OCI-LY1 (cell line): ENCODE measurements around the gene AADAT.

ENCODE experiments used
- EZH2 ChIP-seq: fragments of 200-600 bp; sonication (generic), shearing (Covaris generic); IDR thresholded peaks from 2 replicates; pipeline ENCODE4 v1.8.0; 2017; ENCODE audit warnings: borderline replicate concordance, mixed run types, mild to moderate bottlenecking, antibody characterized with exemption, low read length, moderate library complexity, mixed read lengths
- TF ChIP-seq, protein P1 (sequence below): fragments of 200-600 bp; sonication (generic), shearing (Covaris generic); IDR thresholded peaks from 2 replicates; pipeline ENCODE4 v1.5.1; 2017; ENCODE audit warnings: mild to moderate bottlenecking, antibody characterized with exemption, low read length, moderate library complexity, mixed read lengths

- no peak for TF ChIP-seq EZH2
- TF ChIP-seq, protein P1, sequence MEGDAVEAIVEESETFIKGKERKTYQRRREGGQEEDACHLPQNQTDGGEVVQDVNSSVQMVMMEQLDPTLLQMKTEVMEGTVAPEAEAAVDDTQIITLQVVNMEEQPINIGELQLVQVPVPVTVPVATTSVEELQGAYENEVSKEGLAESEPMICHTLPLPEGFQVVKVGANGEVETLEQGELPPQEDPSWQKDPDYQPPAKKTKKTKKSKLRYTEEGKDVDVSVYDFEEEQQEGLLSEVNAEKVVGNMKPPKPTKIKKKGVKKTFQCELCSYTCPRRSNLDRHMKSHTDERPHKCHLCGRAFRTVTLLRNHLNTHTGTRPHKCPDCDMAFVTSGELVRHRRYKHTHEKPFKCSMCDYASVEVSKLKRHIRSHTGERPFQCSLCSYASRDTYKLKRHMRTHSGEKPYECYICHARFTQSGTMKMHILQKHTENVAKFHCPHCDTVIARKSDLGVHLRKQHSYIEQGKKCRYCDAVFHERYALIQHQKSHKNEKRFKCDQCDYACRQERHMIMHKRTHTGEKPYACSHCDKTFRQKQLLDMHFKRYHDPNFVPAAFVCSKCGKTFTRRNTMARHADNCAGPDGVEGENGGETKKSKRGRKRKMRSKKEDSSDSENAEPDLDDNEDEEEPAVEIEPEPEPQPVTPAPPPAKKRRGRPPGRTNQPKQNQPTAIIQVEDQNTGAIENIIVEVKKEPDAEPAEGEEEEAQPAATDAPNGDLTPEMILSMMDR = no peak
These were observed 12.7 kb upstream of the AADAT start for GRCh38 chr4:170102426-170102825.
